ENCODE data around the gene CCDC13. TPM values are rescaled to one million over a fixed set of nuclear protein-coding genes. Genes with fewer than 3 reads are reported as not detected.

CCDC13 gene
- total and polyA plus RNA-seq, 2 experiments from 2014 or later: 0.22 to 1.1 TPM

DNA sequence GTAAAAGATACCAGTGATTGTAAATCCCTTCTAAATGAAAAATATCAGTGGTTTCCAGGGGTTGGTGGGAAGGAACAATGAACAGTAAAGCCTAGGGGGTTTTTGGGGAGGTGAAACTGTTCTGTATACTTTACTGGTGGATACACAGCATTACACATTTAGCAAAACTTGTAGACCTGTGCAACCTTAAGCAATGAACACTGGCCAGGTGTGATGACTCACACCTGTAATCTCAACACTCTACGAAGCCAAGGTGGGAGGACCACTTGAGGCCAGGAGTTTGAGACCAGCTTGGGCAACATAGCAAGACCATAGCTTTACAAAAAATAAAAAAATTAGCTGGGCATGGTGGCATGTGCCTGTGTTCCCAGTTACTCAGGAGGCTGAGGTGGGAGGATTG, 1.8 kb downstream of the CCDC13 start:
- H3K4me2 ChIP-seq (ENCODE audit: unreplicated experiment): no peak overlapping the region
- TF ChIP-seq EZH2 (IDR thresholded peaks at IDR 0.05; ENCODE audit: insufficient read depth, poor library complexity, severe bottlenecking): no peak
- no peak for TF ChIP-seq EZH2phosphoT487 (IDR thresholded peaks at IDR 0.05; ENCODE audit: insufficient read depth, low read depth)
- no peaks in the 10 kb centered on the region for H3K79me2 ChIP-seq (ENCODE audit: insufficient read depth)
- H3K9ac ChIP-seq: no peak overlapping the region
- no peaks in the 10 kb centered on the region for H3K9me2 ChIP-seq (ENCODE audit: insufficient read depth)
- in situ Hi-C loops (cut with MboI): no loop called here
- H3K27ac ChIP-seq: no peak overlapping the region
- H3K9me3 ChIP-seq (ENCODE audit: low read depth): no peaks in the 10 kb centered on the region
- H3K4me3 ChIP-seq: no peak overlapping the region
- H3K4me1 ChIP-seq (ENCODE audit: insufficient read depth): peaks cover 6% of the 10 kb centered on the region; the same call in 1 of the 2 replicates
- DNase-seq: no peak
- WGBS, 2 experiments (ENCODE audit: low coverage in 1 of 2, low lambda C conversion rate in 2 of 2, missing lambda C conversion rate in 2 of 2): 53 to 68% methylated on average over 1 of the region's 1 CpG
- no peaks in the 10 kb centered on the region for H3K27me3 ChIP-seq (replicated peaks; ENCODE audit: insufficient read depth)
- no peaks in the 10 kb centered on the region for H4K20me1 ChIP-seq (ENCODE audit: insufficient read depth)
- no peaks in the 10 kb centered on the region for H3F3A ChIP-seq (ENCODE audit: insufficient read depth)
- H3K36me3 ChIP-seq (ENCODE audit: low read depth): no peaks in the 10 kb centered on the region
- no peak overlapping the region for H2AFZ ChIP-seq

DNA sequence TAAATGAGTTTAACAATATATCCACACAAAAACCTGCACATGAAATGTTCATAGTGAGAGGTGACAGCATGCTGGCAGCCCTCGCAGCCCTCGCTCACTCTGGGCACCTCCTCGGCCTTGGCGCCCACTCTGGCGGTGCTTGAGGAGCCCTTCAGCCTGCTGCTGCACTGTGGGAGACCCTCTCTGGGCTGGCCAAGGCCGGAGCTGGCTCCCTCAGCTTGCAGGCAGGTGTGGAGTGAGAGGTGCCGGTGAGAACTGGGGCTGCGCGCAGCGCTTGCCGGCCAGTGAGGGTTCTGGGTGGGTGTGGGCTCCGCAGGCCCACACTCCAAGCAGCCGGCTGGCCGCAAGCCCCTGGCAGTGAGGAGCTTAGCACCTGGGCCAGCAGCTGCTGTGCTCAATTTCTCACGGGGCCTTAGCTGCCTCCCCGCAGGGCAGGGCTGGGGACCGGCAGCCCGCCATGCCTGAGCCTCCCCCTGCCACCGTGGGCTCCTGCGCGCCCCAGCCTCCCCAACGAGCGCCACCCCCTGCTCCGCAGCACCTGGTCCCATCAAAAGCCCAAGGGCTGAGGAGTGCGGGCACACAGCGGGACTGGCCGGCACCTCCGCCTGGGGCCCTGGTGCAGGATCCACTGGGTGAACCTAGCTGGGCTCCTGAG, 3.4 kb downstream of the CCDC13 start:
- no peak overlapping the region for H2AFZ ChIP-seq
- no peaks in the 10 kb centered on the region for H3K79me2 ChIP-seq (ENCODE audit: insufficient read depth)
- no peak overlapping the region for H3K4me3 ChIP-seq
- no peak overlapping the region for H3K9ac ChIP-seq
- no peak overlapping the region for H3K27ac ChIP-seq
- no peak for DNase-seq
- H3K27me3 ChIP-seq (replicated peaks; ENCODE audit: insufficient read depth): no peaks in the 10 kb centered on the region
- no peaks in the 10 kb centered on the region for H3K9me3 ChIP-seq (ENCODE audit: low read depth)
- no peak overlapping the region for H3K4me2 ChIP-seq (ENCODE audit: unreplicated experiment)
- H3K4me1 ChIP-seq (ENCODE audit: insufficient read depth): peaks cover 6% of the 10 kb centered on the region; the same call in 1 of the 2 replicates
- H3F3A ChIP-seq (ENCODE audit: insufficient read depth): no peaks in the 10 kb centered on the region
- no peaks in the 10 kb centered on the region for H3K9me2 ChIP-seq (ENCODE audit: insufficient read depth)
- WGBS, 2 experiments (ENCODE audit: low coverage in 1 of 2, low lambda C conversion rate in 2 of 2, missing lambda C conversion rate in 2 of 2): 84 to 86% methylated on average over 11 to 28 of the region's 28 CpGs
- H3K36me3 ChIP-seq (ENCODE audit: low read depth): no peaks in the 10 kb centered on the region
- TF ChIP-seq EZH2 (IDR thresholded peaks at IDR 0.05; ENCODE audit: insufficient read depth, poor library complexity, severe bottlenecking): no peak
- TF ChIP-seq EZH2phosphoT487 (IDR thresholded peaks at IDR 0.05; ENCODE audit: insufficient read depth, low read depth): no peak
- no peaks in the 10 kb centered on the region for H4K20me1 ChIP-seq (ENCODE audit: insufficient read depth)
- in situ Hi-C loops (cut with MboI): no loop called here

DNA sequence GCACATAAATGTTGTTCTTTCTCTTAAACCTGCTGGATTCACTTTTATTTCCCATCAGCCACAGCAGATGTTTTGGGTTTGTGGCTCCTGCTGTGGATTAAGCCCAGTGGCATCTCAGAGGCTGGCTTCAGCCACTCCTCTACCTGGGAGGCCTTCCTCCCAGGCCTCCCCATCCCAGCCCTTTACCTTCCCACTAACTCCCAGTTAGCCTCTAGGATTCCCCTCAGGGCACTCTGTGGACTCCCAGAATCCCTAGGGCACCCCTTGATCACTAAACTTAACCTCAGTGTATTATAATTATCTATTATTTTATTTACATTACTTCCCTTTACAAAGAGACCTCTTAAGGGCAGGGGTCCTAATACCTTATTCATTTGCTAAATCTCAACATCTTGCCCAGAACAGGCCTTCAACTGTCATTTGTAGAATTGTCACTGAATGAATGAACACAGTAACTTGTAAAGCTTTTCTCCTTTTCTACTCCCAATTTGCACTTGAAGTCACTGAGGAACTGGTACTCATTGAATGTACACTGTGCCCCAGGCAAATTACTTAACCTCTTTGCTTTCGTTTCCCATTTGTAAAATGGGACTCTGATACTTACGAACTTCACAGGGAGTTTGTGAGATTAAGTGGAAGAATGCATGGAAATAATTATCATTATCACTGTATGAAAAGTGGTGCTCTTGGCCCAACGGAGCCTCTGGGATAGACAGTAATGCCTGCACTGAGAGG, 8.3 kb downstream of the CCDC13 start:
- Histone ChIP-seq H2AFZ (no peak overlapping the region), H3K27me3 (replicated peaks; ENCODE audit: insufficient read depth) (no peaks in the 10 kb centered on the region)
- WGBS, 2 experiments (ENCODE audit: low coverage in 1 of 2, low lambda C conversion rate in 2 of 2, missing lambda C conversion rate in 2 of 2): 46 to 48% methylated on average over 3 of the region's 3 CpGs

DNA sequence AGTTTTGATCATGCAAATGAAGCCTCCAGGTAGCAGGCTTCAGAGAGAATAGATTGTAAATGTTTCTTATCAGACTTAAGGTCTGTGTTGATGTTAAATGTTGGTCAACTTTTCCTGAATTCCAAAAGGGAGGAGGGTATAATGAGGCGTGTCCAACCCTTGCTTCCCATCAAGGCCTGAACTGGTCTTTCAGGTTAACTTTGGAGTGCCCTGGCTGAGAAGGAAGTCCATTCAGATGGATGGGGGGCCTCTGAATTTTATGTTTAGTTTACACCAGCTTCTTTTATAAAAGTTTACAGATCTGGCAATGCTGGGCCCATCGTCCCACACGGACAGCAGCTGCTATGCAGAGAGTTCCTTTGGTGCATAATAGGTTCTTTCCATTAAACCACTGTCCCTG, 8.9 kb downstream of the CCDC13 start:
- H3K9me2 ChIP-seq (ENCODE audit: insufficient read depth): no peaks in the 10 kb centered on the region
- H3K27ac ChIP-seq: no peak overlapping the region
- peaks cover 18% of the 10 kb centered on the region; the same call in 1 of the 2 replicates for H3F3A ChIP-seq (ENCODE audit: insufficient read depth)
- no peaks in the 10 kb centered on the region for H4K20me1 ChIP-seq (ENCODE audit: insufficient read depth)
- TF ChIP-seq EZH2 (IDR thresholded peaks at IDR 0.05; ENCODE audit: insufficient read depth, poor library complexity, severe bottlenecking): no peak
- TF ChIP-seq EZH2phosphoT487 (IDR thresholded peaks at IDR 0.05; ENCODE audit: insufficient read depth, low read depth): no peak
- no peak for DNase-seq
- in situ Hi-C loops (cut with MboI): no loop called here
- H3K79me2 ChIP-seq (ENCODE audit: insufficient read depth): no peaks in the 10 kb centered on the region
- no peak overlapping the region for H3K4me3 ChIP-seq
- WGBS, 2 experiments (ENCODE audit: low coverage in 1 of 2, low lambda C conversion rate in 2 of 2, missing lambda C conversion rate in 2 of 2): 70 to 77% methylated on average over 3 of the region's 3 CpGs
- H3K4me2 ChIP-seq (ENCODE audit: unreplicated experiment): no peak overlapping the region
- H3K9me3 ChIP-seq (ENCODE audit: low read depth): no peaks in the 10 kb centered on the region
- H3K4me1 ChIP-seq (ENCODE audit: insufficient read depth): peaks cover 24% of the 10 kb centered on the region
- H3K9ac ChIP-seq: no peak overlapping the region
- H3K36me3 ChIP-seq (ENCODE audit: low read depth): no peaks in the 10 kb centered on the region
- H2AFZ ChIP-seq: no peak overlapping the region
- H3K27me3 ChIP-seq (replicated peaks; ENCODE audit: insufficient read depth): no peaks in the 10 kb centered on the region

More for the DNA sequence above, 8.3 kb downstream of the CCDC13 start:
- in situ Hi-C loops (cut with MboI): no loop called here
- no peaks in the 10 kb centered on the region for H3K79me2 ChIP-seq (ENCODE audit: insufficient read depth)
- H3K9me3 ChIP-seq (ENCODE audit: low read depth): no peaks in the 10 kb centered on the region
- no peaks in the 10 kb centered on the region for H3K9me2 ChIP-seq (ENCODE audit: insufficient read depth)
- no peak overlapping the region for H3K9ac ChIP-seq
- no peak for DNase-seq
- H3F3A ChIP-seq (ENCODE audit: insufficient read depth): peaks cover 12% of the 10 kb centered on the region; the same call in 1 of the 2 replicates
- no peaks in the 10 kb centered on the region for H3K36me3 ChIP-seq (ENCODE audit: low read depth)
- no peak overlapping the region for H3K4me2 ChIP-seq (ENCODE audit: unreplicated experiment)
- H3K4me1 ChIP-seq (ENCODE audit: insufficient read depth): peaks cover 24% of the 10 kb centered on the region
- H3K27ac ChIP-seq: no peak overlapping the region
- H4K20me1 ChIP-seq (ENCODE audit: insufficient read depth): no peaks in the 10 kb centered on the region
- no peak overlapping the region for H3K4me3 ChIP-seq
- TF ChIP-seq EZH2phosphoT487 (IDR thresholded peaks at IDR 0.05; ENCODE audit: insufficient read depth, low read depth) (no peak), EZH2 (IDR thresholded peaks at IDR 0.05; ENCODE audit: insufficient read depth, poor library complexity, severe bottlenecking) (no peak)

Measured in GM23248 (cell line).